Right lobe of liver (tissue), 4 donors: Measurements from ENCODE around the gene PCSK2.

Experiments used
- POLR2A ChIP-seq: fragments of 450-650 bp; IDR thresholded peaks from one replicate; pipeline ENCODE4 v1.6.1; 2017; ENCODE audit warnings: antibody characterized with exemption, mild to moderate bottlenecking
- TF ChIP-seq, protein P1 (sequence below), 4 donors: fragments of 200-600 bp in 3 of 4; fragments of 450-650 bp in 1 of 4; IDR thresholded peaks; one replicate each; pipeline versions ENCODE4 v1.5.1 to v1.8.0; 2016 to 2022; ENCODE audit warnings: antibody characterized with exemption in 4 of 4, mild to moderate bottlenecking in 2 of 4
- donor health status: DM: no; HTN: no; CAD: no.
- donor health status: DM: no; HTN: no; CAD: no.
- donor health status: DM: no; HTN: yes; CAD: no.

DNA sequence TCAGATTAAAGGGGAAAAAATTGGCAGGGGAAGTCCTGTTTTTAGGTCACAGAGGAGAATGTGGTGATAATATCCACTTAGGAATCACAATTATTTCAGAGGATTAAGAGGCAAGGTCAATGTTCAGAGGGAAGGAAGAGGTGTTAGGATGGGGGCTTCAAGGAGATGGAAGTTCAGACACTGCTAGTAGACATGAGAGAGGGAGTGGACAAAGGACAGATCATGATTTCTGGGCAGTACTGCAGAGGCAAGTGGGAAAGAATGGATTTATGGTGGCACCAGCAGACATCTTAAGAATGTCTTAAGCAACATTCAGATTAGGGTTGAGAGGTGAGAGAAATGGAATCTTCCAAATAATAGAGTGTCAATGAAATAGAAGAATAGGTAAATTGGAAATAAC lies 9.9 kb downstream of the PCSK2 start:
- TF ChIP-seq, protein P1, sequence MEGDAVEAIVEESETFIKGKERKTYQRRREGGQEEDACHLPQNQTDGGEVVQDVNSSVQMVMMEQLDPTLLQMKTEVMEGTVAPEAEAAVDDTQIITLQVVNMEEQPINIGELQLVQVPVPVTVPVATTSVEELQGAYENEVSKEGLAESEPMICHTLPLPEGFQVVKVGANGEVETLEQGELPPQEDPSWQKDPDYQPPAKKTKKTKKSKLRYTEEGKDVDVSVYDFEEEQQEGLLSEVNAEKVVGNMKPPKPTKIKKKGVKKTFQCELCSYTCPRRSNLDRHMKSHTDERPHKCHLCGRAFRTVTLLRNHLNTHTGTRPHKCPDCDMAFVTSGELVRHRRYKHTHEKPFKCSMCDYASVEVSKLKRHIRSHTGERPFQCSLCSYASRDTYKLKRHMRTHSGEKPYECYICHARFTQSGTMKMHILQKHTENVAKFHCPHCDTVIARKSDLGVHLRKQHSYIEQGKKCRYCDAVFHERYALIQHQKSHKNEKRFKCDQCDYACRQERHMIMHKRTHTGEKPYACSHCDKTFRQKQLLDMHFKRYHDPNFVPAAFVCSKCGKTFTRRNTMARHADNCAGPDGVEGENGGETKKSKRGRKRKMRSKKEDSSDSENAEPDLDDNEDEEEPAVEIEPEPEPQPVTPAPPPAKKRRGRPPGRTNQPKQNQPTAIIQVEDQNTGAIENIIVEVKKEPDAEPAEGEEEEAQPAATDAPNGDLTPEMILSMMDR (IDR thresholded peaks at IDR 0.05), result no peak
- TF ChIP-seq POLR2A, result no peak
